ENCODE measurements around the gene CCNJL.
A peak's percentile ranks its signal among the peaks of the same experiment; 100 is the strongest.
"Not testable (repeated sequence)": the region's sequence is repeated elsewhere in the genome, so short reads cannot be mapped to it uniquely, and the experiment has no call there.

Gene CCNJL

GRCh38 chr5:160312134-160312959 is at the start of gene CCNJL:
CCNJL (minus strand) TSS chr5:160312564; CDS start chr5:160311923, 641 bp downstream.
- peak; percentile 95 for DNase-seq (ENCODE audit: low spot score)

GRCh38 chr5:160361624-160362228 is 49.4 kb upstream of the CCNJL start:
- no peak for DNase-seq (ENCODE audit: low spot score)

GRCh38 chr5:160360310-160360709 is 47.9 kb upstream of the CCNJL start:
- DNase-seq (ENCODE audit: low spot score), result no peak

GRCh38 chr5:160359816-160360215 is 47.5 kb upstream of the CCNJL start:
- no peak for DNase-seq (ENCODE audit: low spot score)

GRCh38 chr5:160359242-160359641 is 46.9 kb upstream of the CCNJL start:
- no peak for DNase-seq (ENCODE audit: low spot score)

- DNase-seq (ENCODE audit: low spot score), result no peak
Observed at GRCh38 chr5:160357861-160358411, 45.6 kb upstream of the CCNJL start.

- no peak for DNase-seq (ENCODE audit: low spot score)
Observed at GRCh38 chr5:160357394-160357793, 45.0 kb upstream of the CCNJL start.

GRCh38 chr5:160356550-160357347 is 44.4 kb upstream of the CCNJL start:
- no peak for DNase-seq (ENCODE audit: low spot score)

- DNase-seq (ENCODE audit: low spot score), result no peak
Observed at GRCh38 chr5:160354666-160355065, 42.3 kb upstream of the CCNJL start.

- DNase-seq (ENCODE audit: low spot score), result no peak
Observed at GRCh38 chr5:160353379-160353778, 41.0 kb upstream of the CCNJL start.

- DNase-seq (ENCODE audit: low spot score), result no peak
Observed at GRCh38 chr5:160352308-160352707, 39.9 kb upstream of the CCNJL start.

- no peak for DNase-seq (ENCODE audit: low spot score)
Observed at GRCh38 chr5:160349935-160350303, 37.6 kb upstream of the CCNJL start.

GRCh38 chr5:160349249-160349934 is 37.0 kb upstream of the CCNJL start:
- no peak for DNase-seq (ENCODE audit: low spot score)

GRCh38 chr5:160348080-160348479 is 35.7 kb upstream of the CCNJL start:
- no peak for DNase-seq (ENCODE audit: low spot score)

GRCh38 chr5:160347448-160347847 is 35.1 kb upstream of the CCNJL start:
- DNase-seq (ENCODE audit: low spot score), result no peak

GRCh38 chr5:160342413-160342941 is 30.1 kb upstream of the CCNJL start:
- DNase-seq (ENCODE audit: low spot score), result no peak

GRCh38 chr5:160341309-160341870 is 29.0 kb upstream of the CCNJL start:
- DNase-seq (ENCODE audit: low spot score), result no peak

GRCh38 chr5:160340513-160340912 is 28.1 kb upstream of the CCNJL start:
- not testable (repeated sequence) for DNase-seq (ENCODE audit: low spot score)

- DNase-seq (ENCODE audit: low spot score), result no peak
Observed at GRCh38 chr5:160339406-160340130, 27.2 kb upstream of the CCNJL start.

GRCh38 chr5:160334716-160335115 is 22.4 kb upstream of the CCNJL start:
- not testable (repeated sequence) for DNase-seq (ENCODE audit: low spot score)

GRCh38 chr5:160333721-160334120 is 21.4 kb upstream of the CCNJL start:
- DNase-seq (ENCODE audit: low spot score), result no peak
